Activated CD8-positive, alpha-beta T cell treated with anti-CD3 and anti-CD28 coated beads, Interleukin-2, amount 10 ng/mL, durations not matched to agents 7 days and 5 days (primary cell): ENCODE data around the gene GAS1. TPM values are rescaled to one million over a fixed set of nuclear protein-coding genes. Genes with fewer than 3 reads are reported as not detected.

Source experiments
- ATAC-seq: fragments of 150-1000 bp; cut with Tn5 transposase; one replicate; pipeline ENCODE4 v1.10.0; 2021; ENCODE audit warnings: moderate library complexity
- CTCF ChIA-PET: fragments of 350-600 bp; sonication (Branson Sonifier 250); formaldehyde crosslinking; loops from one replicate; lab custom pipeline; 2021; ENCODE audit warnings: antibody characterized with exemption; lab: Charles Lee
- POLR2A ChIA-PET: fragments of 350-600 bp; sonication (Branson Sonifier 250); formaldehyde crosslinking; loops from one replicate; lab custom pipeline; 2021; ENCODE audit warnings: antibody characterized with exemption; lab: Charles Lee
- DNase-seq: peaks from one replicate; pipeline ENCODE4 v3.0.0-alpha.2; 2020
- H3K27ac Mint-ChIP-seq: one replicate; pipeline ENCODE4 v1.8.0; 2021; ENCODE audit warnings: mild to moderate bottlenecking, mixed read lengths
- H3K27me3 Mint-ChIP-seq: one replicate; pipeline ENCODE4 v1.8.0; 2021; ENCODE audit warnings: low read depth, mixed read lengths
- H3K36me3 Mint-ChIP-seq: one replicate; pipeline ENCODE4 v1.8.0; 2021; ENCODE audit warnings: low read depth, mixed read lengths
- H3K4me1 Mint-ChIP-seq: one replicate; pipeline ENCODE4 v1.8.0; 2021; ENCODE audit warnings: low read depth, mixed read lengths
- H3K4me3 Mint-ChIP-seq: one replicate; pipeline ENCODE4 v1.8.0; 2021; ENCODE audit warnings: mild to moderate bottlenecking, mixed read lengths
- H3K9me3 Mint-ChIP-seq: one replicate; pipeline ENCODE4 v1.8.0; 2022; ENCODE audit warnings: mixed read lengths; ENCODE audit not compliant: insufficient read depth
- total RNA-seq, 2 experiments: library from RNA; stranded (reverse); gene quantifications; one replicate each; pipeline ENCODE4 v1.2.3, GENCODE V29; 2021

The GAS1 gene
- total RNA-seq, 2 experiments from 2014 or later: 0.18 TPM; not detected in 1

DNA sequence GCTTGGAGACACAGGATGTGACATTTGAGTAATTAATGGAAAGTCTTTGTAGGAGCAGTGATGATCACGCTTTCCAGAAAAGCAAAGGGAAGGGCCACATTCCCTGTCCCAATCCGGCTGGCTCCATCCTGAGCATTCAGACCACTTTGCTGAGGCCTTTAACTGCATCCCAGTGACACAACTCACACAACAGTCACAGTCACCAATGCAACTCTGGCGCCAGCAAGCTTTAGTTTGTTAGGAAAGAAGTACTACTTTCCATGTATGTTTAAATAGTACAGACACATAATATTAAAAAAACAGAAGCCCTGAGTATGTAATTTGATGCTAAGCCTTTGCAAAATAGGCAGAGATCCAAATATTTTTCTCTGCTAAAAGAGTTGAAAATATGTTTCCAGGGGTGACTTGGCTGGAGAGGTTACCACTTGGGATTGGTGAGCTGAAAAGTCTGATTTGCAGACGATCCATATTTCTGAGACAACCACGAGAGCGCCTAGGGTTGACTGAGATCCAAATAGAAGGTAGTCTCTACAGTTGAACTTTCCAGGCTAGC lies 31.7 kb upstream of the GAS1 start:
- no peaks in the 10 kb centered on the region for H3K4me1 Mint-ChIP-seq
- DNase-seq: no peak
- peaks cover 2% of the 10 kb centered on the region for H3K27me3 Mint-ChIP-seq
- no peaks in the 10 kb centered on the region for H3K36me3 Mint-ChIP-seq
- no peak overlapping the region for H3K4me3 Mint-ChIP-seq
- ChIA-PET POLR2A (no interaction called here), CTCF (no interaction called here)
- H3K9me3 Mint-ChIP-seq: no peaks in the 10 kb centered on the region
- H3K27ac Mint-ChIP-seq: no peak overlapping the region
- no peak for ATAC-seq

DNA sequence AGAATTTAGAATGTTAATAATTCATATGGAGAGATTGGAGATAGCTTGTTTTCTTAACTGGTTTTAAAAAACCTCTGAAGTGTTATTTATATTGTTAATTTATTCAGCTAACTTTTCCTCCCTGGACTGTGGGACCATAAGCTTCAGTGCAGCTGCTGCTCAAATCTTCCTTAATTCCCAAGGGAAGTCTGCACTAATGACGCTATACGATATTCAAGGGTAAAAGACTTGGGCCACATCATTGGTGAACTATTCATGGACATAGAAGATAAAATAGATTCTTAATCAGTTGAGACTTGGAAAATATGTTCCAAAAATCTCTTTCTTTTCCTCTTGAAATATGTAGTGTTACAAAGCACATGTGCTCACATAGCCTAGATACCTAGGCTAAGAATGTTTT lies 31.1 kb upstream of the GAS1 start:
- Mint-ChIP-seq H3K9me3 (no peaks in the 10 kb centered on the region), H3K4me3 (no peak overlapping the region), H3K4me1 (no peaks in the 10 kb centered on the region), H3K27ac (no peak overlapping the region), H3K27me3 (peaks cover 2% of the 10 kb centered on the region), H3K36me3 (no peaks in the 10 kb centered on the region)
- ATAC-seq (no peak), DNase-seq (no peak)
- ChIA-PET CTCF (no interaction called here), POLR2A (no interaction called here)

DNA sequence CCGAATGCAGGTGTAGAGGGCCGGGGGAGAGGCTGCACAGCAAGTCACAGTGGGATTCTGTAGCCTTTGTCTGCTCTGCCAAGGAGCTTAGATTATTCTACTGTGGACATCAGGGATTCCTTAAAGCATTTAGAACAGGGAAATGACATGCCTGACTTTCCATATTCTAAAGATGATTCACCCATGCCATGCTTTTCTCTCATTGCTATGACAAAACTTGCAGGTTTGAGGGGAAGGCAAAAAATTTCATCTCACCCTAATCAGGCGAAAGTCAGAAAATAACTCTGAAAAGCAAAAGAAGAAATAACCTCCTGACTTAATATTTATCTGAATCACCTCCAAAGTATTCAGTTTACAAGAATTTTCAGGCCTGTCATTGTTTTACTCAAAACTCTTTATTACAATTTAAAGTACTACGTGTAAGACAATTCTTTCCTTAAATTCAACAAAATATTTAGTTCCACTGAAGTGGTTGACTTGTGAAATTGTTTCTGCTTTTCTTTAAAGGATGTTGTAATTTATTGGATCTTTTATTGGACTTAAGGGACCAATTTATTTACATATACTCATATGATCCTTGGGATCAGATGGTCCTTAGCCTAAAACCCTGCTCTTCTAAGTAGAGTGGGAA lies 30.0 kb upstream of the GAS1 start:
- no peaks in the 10 kb centered on the region for H3K9me3 Mint-ChIP-seq
- ChIA-PET CTCF (no interaction called here), POLR2A (no interaction called here)
- H3K27me3 Mint-ChIP-seq: peaks cover 4% of the 10 kb centered on the region
- H3K4me3 Mint-ChIP-seq: no peak overlapping the region
- no peak for ATAC-seq
- H3K27ac Mint-ChIP-seq: no peak overlapping the region
- H3K36me3 Mint-ChIP-seq: no peaks in the 10 kb centered on the region
- no peaks in the 10 kb centered on the region for H3K4me1 Mint-ChIP-seq
- no peak for DNase-seq

DNA sequence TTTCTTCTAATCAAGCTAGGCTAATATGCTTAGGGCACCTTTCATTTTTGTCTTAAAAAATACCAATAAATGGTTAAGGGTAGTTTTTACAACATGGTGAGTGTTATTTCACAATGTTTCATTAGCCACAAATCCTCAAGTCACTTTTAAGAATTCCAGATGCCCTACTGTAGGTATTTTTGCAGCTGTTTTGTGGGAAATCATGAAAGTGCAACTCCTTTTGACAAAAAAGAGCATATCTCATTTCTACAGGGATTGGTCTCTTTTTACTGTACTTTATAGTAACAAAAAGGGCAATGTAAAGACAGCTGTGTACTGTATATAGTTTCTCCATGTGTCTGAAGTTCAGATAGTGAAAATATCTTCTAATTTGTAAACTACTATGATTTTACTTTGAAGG lies 28.3 kb upstream of the GAS1 start:
- no peak for ATAC-seq
- H3K27ac Mint-ChIP-seq: no peak overlapping the region
- no peaks in the 10 kb centered on the region for H3K36me3 Mint-ChIP-seq
- CTCF ChIA-PET: no interaction called here
- no peaks in the 10 kb centered on the region for H3K4me1 Mint-ChIP-seq
- no peak for DNase-seq
- peaks cover 4% of the 10 kb centered on the region for H3K27me3 Mint-ChIP-seq
- POLR2A ChIA-PET: no interaction called here
- no peak overlapping the region for H3K4me3 Mint-ChIP-seq
- no peaks in the 10 kb centered on the region for H3K9me3 Mint-ChIP-seq

DNA sequence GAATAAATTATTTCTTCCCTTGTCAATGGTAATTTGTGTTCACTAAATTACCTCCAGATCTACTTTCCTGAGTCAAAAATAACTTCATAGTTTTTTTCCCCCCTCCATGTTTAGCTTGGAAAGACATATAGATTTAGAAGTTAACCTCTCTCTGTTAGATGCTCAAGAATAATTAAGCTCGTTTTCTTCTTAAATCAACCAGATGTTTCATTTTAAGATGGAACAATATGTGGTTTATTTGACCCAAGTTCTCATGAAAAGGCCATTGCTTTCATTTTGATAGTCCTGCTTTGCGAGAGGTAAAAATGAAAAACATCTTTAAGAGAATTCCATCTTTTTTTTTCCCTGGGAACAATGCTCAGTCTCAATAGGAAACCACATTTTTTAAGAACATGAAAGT lies 27.7 kb upstream of the GAS1 start:
- ATAC-seq (no peak), DNase-seq (no peak)
- ChIA-PET POLR2A (no interaction called here), CTCF (no interaction called here)
- no peak overlapping the region for H3K4me3 Mint-ChIP-seq
- H3K27ac Mint-ChIP-seq: no peak overlapping the region
- no peaks in the 10 kb centered on the region for H3K36me3 Mint-ChIP-seq
- no peaks in the 10 kb centered on the region for H3K9me3 Mint-ChIP-seq
- no peaks in the 10 kb centered on the region for H3K4me1 Mint-ChIP-seq
- peaks cover 4% of the 10 kb centered on the region for H3K27me3 Mint-ChIP-seq

DNA sequence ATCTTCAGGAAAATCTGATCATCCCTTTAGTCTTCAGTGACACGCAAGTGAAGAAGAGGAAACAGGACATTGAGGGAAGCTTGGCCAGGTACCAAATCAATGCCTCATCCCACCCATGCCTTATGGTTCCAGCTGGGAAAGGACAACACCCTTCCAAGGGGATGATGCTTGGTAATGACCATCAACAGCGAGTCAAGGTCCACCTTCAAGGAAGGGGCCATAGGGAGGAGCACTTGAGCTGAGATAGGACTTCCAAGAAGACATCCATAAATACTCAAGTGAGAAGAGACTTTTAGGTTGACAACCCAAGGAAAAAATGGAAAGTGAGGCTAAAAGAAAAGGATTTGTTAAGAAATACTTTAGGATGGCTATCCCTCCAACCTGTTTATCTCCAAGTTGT lies 27.1 kb upstream of the GAS1 start:
- DNase-seq: no peak
- Mint-ChIP-seq H3K4me1 (no peaks in the 10 kb centered on the region), H3K4me3 (no peak overlapping the region), H3K27me3 (peaks cover 4% of the 10 kb centered on the region), H3K9me3 (no peaks in the 10 kb centered on the region), H3K36me3 (no peaks in the 10 kb centered on the region), H3K27ac (no peak overlapping the region)
- POLR2A ChIA-PET: no interaction called here
- no peak for ATAC-seq
- CTCF ChIA-PET: no interaction called here

DNA sequence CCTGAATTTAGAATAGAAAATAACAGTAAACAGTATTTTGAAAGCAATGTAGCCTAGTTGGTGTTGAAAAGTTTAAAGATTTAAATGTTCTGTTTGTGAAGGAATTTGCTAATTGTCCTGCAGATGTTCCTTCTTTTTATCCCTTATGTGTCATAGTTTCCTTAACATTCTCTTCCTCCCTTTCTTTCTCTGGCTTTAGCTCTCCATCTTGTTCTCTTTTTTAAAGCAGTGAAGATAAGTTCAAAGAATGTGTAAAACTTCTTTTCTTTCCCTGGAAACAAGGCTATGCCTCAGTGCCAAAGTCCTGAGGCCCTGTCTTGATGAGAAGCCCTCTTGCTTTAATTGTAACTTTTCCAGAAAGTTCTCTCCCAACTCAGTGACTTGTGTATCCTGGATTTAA lies 24.4 kb upstream of the GAS1 start:
- CTCF ChIA-PET: no interaction called here
- Mint-ChIP-seq H3K36me3 (no peaks in the 10 kb centered on the region), H3K4me3 (no peak overlapping the region)

DNA sequence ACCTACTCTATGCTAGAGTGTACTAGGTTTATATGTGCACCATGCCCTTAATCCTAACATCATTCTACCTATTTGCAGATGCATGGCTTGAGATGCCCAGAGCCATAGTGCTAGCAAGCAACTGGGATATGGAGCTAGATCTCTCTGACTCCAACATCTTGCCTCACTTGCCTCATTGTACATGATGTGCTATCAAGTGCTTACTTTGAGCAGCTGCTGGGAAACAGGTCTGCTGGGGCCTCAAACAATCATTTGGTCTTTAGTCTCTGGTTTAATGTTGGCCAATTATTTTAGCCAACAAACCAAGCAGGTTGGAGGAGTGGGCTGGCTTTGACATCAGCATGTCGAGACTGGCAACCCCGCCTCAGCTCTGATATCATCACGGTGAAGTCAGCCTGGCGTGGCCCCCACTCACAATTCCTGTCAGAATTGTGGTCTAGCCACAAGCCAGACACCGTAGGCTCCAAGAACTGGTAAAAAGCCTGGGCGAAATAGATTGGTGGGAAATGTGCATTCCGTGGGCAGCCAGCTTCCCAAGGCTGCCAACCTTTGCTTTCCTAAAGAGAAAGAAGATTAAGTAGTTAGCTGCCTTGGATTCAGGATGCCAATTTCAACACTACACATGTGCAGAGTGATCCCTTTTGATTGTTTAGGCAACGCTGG lies 21.1 kb upstream of the GAS1 start:
- H3K4me3 Mint-ChIP-seq: no peak overlapping the region
- peaks cover 2% of the 10 kb centered on the region for H3K27me3 Mint-ChIP-seq
- H3K4me1 Mint-ChIP-seq: no peaks in the 10 kb centered on the region
- ChIA-PET CTCF (no interaction called here), POLR2A (no interaction called here)
- no peaks in the 10 kb centered on the region for H3K9me3 Mint-ChIP-seq
- ATAC-seq (no peak), DNase-seq (no peak)
- no peaks in the 10 kb centered on the region for H3K36me3 Mint-ChIP-seq
- H3K27ac Mint-ChIP-seq: no peak overlapping the region

More for the DNA sequence above, 24.4 kb upstream of the GAS1 start:
- DNase-seq (no peak), ATAC-seq (no peak)
- POLR2A ChIA-PET: no interaction called here
- peaks cover 2% of the 10 kb centered on the region for H3K27me3 Mint-ChIP-seq
- no peak overlapping the region for H3K27ac Mint-ChIP-seq
- H3K9me3 Mint-ChIP-seq: no peaks in the 10 kb centered on the region
- H3K4me1 Mint-ChIP-seq: no peaks in the 10 kb centered on the region

DNA sequence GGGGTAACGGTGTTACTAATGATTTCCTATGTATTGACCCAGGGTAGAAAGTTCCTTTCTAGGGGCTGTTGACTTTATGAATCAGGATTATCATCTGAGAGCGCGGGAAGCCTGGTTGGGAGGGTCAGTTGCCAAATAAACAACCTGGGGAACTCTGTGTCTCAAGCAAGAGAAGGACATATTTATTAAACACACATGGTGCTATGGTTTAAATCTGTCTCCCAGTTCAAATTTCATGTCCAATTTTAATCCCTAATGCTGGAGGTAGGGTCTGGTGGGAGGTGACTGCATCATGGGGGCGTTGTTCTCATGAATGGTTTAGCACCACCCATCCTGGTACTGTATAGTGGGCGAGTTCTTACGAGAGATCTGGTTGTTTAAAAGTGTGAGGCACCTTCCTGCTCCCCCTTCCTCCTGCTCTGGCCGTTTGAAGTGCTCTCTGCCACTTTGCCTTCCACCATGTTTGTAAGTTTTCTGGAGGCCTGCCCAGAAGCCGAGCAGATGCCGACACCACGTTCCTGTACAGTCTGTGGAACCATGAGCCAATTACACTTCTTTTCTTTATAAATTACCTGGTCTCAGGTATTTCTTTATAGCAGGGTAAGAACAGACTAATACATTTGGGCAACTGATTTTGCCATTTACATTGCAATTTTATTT lies 19.7 kb upstream of the GAS1 start:
- Mint-ChIP-seq H3K36me3 (no peaks in the 10 kb centered on the region), H3K9me3 (no peaks in the 10 kb centered on the region), H3K27ac (no peak overlapping the region), H3K27me3 (no peaks in the 10 kb centered on the region), H3K4me3 (no peak overlapping the region), H3K4me1 (no peaks in the 10 kb centered on the region)
- ChIA-PET CTCF (no interaction called here), POLR2A (no interaction called here)
- ATAC-seq (no peak), DNase-seq (no peak)

DNA sequence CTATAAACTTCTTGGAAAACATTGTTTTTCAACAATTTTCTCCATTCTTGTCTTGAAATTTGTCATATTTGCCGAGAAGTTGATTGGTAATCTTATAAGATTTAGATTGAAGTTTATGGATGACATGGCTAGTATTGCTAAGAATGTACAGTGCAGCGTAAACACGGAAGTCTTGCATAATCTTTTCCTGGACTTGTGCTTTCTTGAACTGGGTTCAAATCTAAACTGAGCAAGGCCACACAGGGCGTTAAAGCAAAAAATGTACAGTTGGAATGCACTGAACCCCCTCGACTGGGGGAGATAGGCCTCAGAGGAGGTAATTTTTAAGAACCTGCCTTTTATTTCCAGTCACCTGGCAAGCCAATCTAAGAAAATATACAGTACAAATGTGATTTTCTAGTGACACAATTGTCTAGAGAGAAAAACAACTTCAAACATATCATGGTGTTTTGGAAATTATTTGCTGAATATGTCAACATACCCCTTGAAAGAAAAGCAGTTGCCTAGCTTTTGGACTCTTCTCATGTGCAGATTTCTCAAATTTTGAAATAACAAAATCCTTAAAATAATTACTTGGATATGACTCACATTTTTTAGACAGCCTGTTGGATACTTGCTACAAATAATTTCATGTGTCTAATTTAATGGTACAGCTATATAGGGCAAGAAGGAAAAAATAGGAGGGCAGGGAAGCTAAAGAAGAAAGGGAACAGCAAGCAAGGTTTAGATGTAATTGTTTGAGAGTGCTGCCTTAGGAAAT lies 18.5 kb upstream of the GAS1 start:
- Mint-ChIP-seq H3K9me3 (no peaks in the 10 kb centered on the region), H3K4me3 (no peak overlapping the region), H3K27ac (no peak overlapping the region), H3K36me3 (no peaks in the 10 kb centered on the region), H3K27me3 (no peaks in the 10 kb centered on the region), H3K4me1 (no peaks in the 10 kb centered on the region)
- no peak for DNase-seq
- ChIA-PET CTCF (interaction anchor here (1.2 kb wide), 1 partner anchor 360 kb away, joined by 3 read pairs; no protein-coding TSS in a partner anchor), POLR2A (no interaction called here)
- no peak for ATAC-seq

DNA sequence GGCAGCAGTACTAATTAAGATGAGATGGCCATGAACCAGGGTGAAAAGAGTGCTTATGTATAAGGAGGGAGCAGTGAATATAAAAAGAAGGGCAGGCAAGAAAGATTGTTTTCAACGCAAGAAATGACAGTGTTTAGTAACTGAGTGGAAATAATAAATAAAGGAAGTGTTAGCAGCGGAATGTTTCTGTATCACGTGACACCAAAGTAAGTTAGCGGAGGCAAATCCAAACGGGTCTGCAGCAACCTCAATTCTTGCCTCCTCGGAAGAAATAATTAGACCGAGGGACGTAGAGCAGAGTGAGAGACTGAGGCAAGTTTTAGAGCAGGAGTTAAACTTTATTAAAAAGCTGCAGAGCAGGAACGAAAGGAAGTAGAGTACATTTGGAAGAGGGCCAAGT lies 15.4 kb upstream of the GAS1 start:
- CTCF ChIA-PET: no interaction called here

More for the DNA sequence above, 15.4 kb upstream of the GAS1 start:
- Mint-ChIP-seq H3K9me3 (no peaks in the 10 kb centered on the region), H3K36me3 (no peaks in the 10 kb centered on the region), H3K27ac (no peak overlapping the region), H3K27me3 (no peaks in the 10 kb centered on the region), H3K4me1 (no peaks in the 10 kb centered on the region), H3K4me3 (no peak overlapping the region)
- POLR2A ChIA-PET: no interaction called here
- DNase-seq (no peak), ATAC-seq (no peak)
